ENCODE data around the gene ITIH1.

DNA sequence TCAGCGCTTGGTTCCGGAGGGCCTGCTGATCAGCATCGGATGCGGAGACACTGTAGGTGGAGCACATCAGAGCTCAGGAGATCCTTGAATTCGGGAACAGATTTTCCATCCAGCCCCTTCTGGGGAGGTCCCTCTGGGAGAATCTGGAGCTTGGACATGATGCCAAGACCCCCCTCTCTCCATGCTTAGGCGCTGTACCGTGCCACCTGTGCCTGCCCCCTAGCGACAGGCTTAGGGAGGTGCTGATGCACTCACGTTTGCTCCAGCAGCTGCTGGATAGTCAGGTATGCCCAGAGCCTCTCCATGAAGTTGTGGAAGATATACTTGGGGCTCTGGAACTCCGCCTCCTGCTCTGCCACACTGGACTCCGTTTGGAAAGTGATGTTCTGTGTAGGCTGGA, 43.3 kb downstream of the ITIH1 start:
- no peak for TF ChIP-seq ZNF274 (IDR thresholded peaks at IDR 0.05; ENCODE audit: low read depth, low read length)
- no peak for TF ChIP-seq YY1 (IDR thresholded peaks at IDR 0.05; ENCODE audit: insufficient read depth, insufficient read length)
